ENCODE measurements around the gene NVL. TPM values are rescaled to one million over a fixed set of nuclear protein-coding genes. Genes with fewer than 3 reads are reported as not detected.

Gene NVL
- total and polyA plus RNA-seq, 9 donors, result 17.3 to 26.4 (median 21.1) TPM

- DNase-seq, result no peak
- H3K4me3 ChIP-seq (ENCODE audit: low read length), result no peak overlapping the region
- no peak overlapping the region for H3K27ac ChIP-seq (ENCODE audit: low read length)
- H3K27me3 ChIP-seq (ENCODE audit: control insufficient read depth, insufficient read depth, low read length), result no peaks in the 10 kb centered on the region
- peaks cover 20% of the 10 kb centered on the region for H3K36me3 ChIP-seq (ENCODE audit: control insufficient read depth, insufficient read depth, low read length)
- WGBS (ENCODE audit: insufficient coverage), result 100% methylated on average over 1 of the region's 3 CpGs
- no peaks in the 10 kb centered on the region for H3K9me3 ChIP-seq (replicated peaks; ENCODE audit: control insufficient read depth, low read depth, low read length)
- no peaks in the 10 kb centered on the region for H3K4me1 ChIP-seq (ENCODE audit: control insufficient read depth, insufficient read depth, low read length)
Observed at GRCh38 chr1:224266105-224266914, 63.7 kb downstream of the NVL start.

GRCh38 chr1:224264321-224264720 is 65.7 kb downstream of the NVL start:
- H3K27ac ChIP-seq (ENCODE audit: low read length), result no peak overlapping the region
- no peak overlapping the region for H3K4me3 ChIP-seq (ENCODE audit: low read length)
- H3K27me3 ChIP-seq (ENCODE audit: control insufficient read depth, insufficient read depth, low read length), result no peaks in the 10 kb centered on the region
- peaks cover 15% of the 10 kb centered on the region for H3K36me3 ChIP-seq (ENCODE audit: control insufficient read depth, insufficient read depth, low read length)
- no peaks in the 10 kb centered on the region for H3K9me3 ChIP-seq (replicated peaks; ENCODE audit: control insufficient read depth, low read depth, low read length)
- 83% methylated on average over 1 of the region's 6 CpGs for WGBS (ENCODE audit: insufficient coverage)
- DNase-seq, result no peak
- no peaks in the 10 kb centered on the region for H3K4me1 ChIP-seq (ENCODE audit: control insufficient read depth, insufficient read depth, low read length)

GRCh38 chr1:224262373-224263054 is 67.5 kb downstream of the NVL start:
- WGBS (ENCODE audit: insufficient coverage), result no CpG with 5 or more reads among the region's 2 CpGs
- Histone ChIP-seq H3K36me3 (ENCODE audit: control insufficient read depth, insufficient read depth, low read length) (peaks cover 9% of the 10 kb centered on the region), H3K27me3 (ENCODE audit: control insufficient read depth, insufficient read depth, low read length) (no peaks in the 10 kb centered on the region), H3K4me1 (ENCODE audit: control insufficient read depth, insufficient read depth, low read length) (no peaks in the 10 kb centered on the region), H3K4me3 (ENCODE audit: low read length) (no peak overlapping the region), H3K9me3 (replicated peaks; ENCODE audit: control insufficient read depth, low read depth, low read length) (no peaks in the 10 kb centered on the region), H3K27ac (ENCODE audit: low read length) (no peak overlapping the region)
- no peak for DNase-seq

- H3K4me3 ChIP-seq (ENCODE audit: low read length), result no peak overlapping the region
- no peaks in the 10 kb centered on the region for H3K27me3 ChIP-seq (ENCODE audit: control insufficient read depth, insufficient read depth, low read length)
- H3K4me1 ChIP-seq (ENCODE audit: control insufficient read depth, insufficient read depth, low read length), result no peaks in the 10 kb centered on the region
- H3K27ac ChIP-seq (ENCODE audit: low read length), result no peak overlapping the region
- H3K36me3 ChIP-seq (ENCODE audit: control insufficient read depth, insufficient read depth, low read length), result peaks cover 4% of the 10 kb centered on the region
- no peaks in the 10 kb centered on the region for H3K9me3 ChIP-seq (replicated peaks; ENCODE audit: control insufficient read depth, low read depth, low read length)
- DNase-seq, result no peak
- WGBS (ENCODE audit: insufficient coverage), result 98% methylated on average over 5 of the region's 5 CpGs
Observed at GRCh38 chr1:224259986-224260385, 70.0 kb downstream of the NVL start.

- Histone ChIP-seq H3K36me3 (ENCODE audit: control insufficient read depth, insufficient read depth, low read length) (no peaks in the 10 kb centered on the region), H3K27ac (ENCODE audit: low read length) (no peak overlapping the region), H3K9me3 (replicated peaks; ENCODE audit: control insufficient read depth, low read depth, low read length) (no peaks in the 10 kb centered on the region), H3K4me3 (ENCODE audit: low read length) (no peak overlapping the region), H3K27me3 (ENCODE audit: control insufficient read depth, insufficient read depth, low read length) (no peaks in the 10 kb centered on the region), H3K4me1 (ENCODE audit: control insufficient read depth, insufficient read depth, low read length) (no peaks in the 10 kb centered on the region)
- DNase-seq, result no peak
- no CpG with 5 or more reads among the region's 1 CpG for WGBS (ENCODE audit: insufficient coverage)
Observed at GRCh38 chr1:224258351-224258750, 71.6 kb downstream of the NVL start.

GRCh38 chr1:224256640-224257039 is 73.3 kb downstream of the NVL start:
- DNase-seq, result no peak
- Histone ChIP-seq H3K27ac (ENCODE audit: low read length) (no peak overlapping the region), H3K36me3 (ENCODE audit: control insufficient read depth, insufficient read depth, low read length) (no peaks in the 10 kb centered on the region), H3K9me3 (replicated peaks; ENCODE audit: control insufficient read depth, low read depth, low read length) (no peaks in the 10 kb centered on the region), H3K4me3 (ENCODE audit: low read length) (no peak overlapping the region), H3K27me3 (ENCODE audit: control insufficient read depth, insufficient read depth, low read length) (no peaks in the 10 kb centered on the region), H3K4me1 (ENCODE audit: control insufficient read depth, insufficient read depth, low read length) (no peaks in the 10 kb centered on the region)
- WGBS (ENCODE audit: insufficient coverage), result 53% methylated on average over 3 of the region's 3 CpGs

- WGBS (ENCODE audit: insufficient coverage), result no CpG with 5 or more reads among the region's 1 CpG
- H3K4me3 ChIP-seq (ENCODE audit: low read length), result no peak overlapping the region
Observed at GRCh38 chr1:224253721-224254120, 76.3 kb downstream of the NVL start.

GRCh38 chr1:224252479-224252878 is 77.5 kb downstream of the NVL start:
- no peaks in the 10 kb centered on the region for H3K27me3 ChIP-seq (ENCODE audit: control insufficient read depth, insufficient read depth, low read length)
- no peaks in the 10 kb centered on the region for H3K9me3 ChIP-seq (replicated peaks; ENCODE audit: control insufficient read depth, low read depth, low read length)
- H3K4me3 ChIP-seq (ENCODE audit: low read length), result no peak overlapping the region
- H3K4me1 ChIP-seq (ENCODE audit: control insufficient read depth, insufficient read depth, low read length), result no peaks in the 10 kb centered on the region
- DNase-seq, result no peak
- H3K36me3 ChIP-seq (ENCODE audit: control insufficient read depth, insufficient read depth, low read length), result peaks cover 24% of the 10 kb centered on the region
- H3K27ac ChIP-seq (ENCODE audit: low read length), result no peak overlapping the region

More at GRCh38 chr1:224253721-224254120, 76.3 kb downstream of the NVL start:
- H3K36me3 ChIP-seq (ENCODE audit: control insufficient read depth, insufficient read depth, low read length), result peaks cover 14% of the 10 kb centered on the region
- no peak overlapping the region for H3K27ac ChIP-seq (ENCODE audit: low read length)
- no peak for DNase-seq
- no peaks in the 10 kb centered on the region for H3K4me1 ChIP-seq (ENCODE audit: control insufficient read depth, insufficient read depth, low read length)
- H3K27me3 ChIP-seq (ENCODE audit: control insufficient read depth, insufficient read depth, low read length), result no peaks in the 10 kb centered on the region
- no peaks in the 10 kb centered on the region for H3K9me3 ChIP-seq (replicated peaks; ENCODE audit: control insufficient read depth, low read depth, low read length)

GRCh38 chr1:224251741-224252146 is 78.2 kb downstream of the NVL start:
- H3K27ac ChIP-seq (ENCODE audit: low read length), result peak overlapping the region; percentile 32
- DNase-seq, result peak; percentile 39
- H3K36me3 ChIP-seq (ENCODE audit: control insufficient read depth, insufficient read depth, low read length), result peaks cover 24% of the 10 kb centered on the region

GRCh38 chr1:224245188-224245587 is 84.8 kb downstream of the NVL start:
- Histone ChIP-seq H3K4me1 (ENCODE audit: control insufficient read depth, insufficient read depth, low read length) (peaks cover 5% of the 10 kb centered on the region), H3K9me3 (replicated peaks; ENCODE audit: control insufficient read depth, low read depth, low read length) (no peaks in the 10 kb centered on the region), H3K27me3 (ENCODE audit: control insufficient read depth, insufficient read depth, low read length) (no peaks in the 10 kb centered on the region), H3K4me3 (ENCODE audit: low read length) (no peak overlapping the region), H3K36me3 (ENCODE audit: control insufficient read depth, insufficient read depth, low read length) (peaks cover 24% of the 10 kb centered on the region), H3K27ac (ENCODE audit: low read length) (peak overlapping the region; percentile 76)
- peak; percentile 85 for DNase-seq
- whole genome bisulfite sequencing (ENCODE audit: insufficient coverage), result 38% methylated on average over 1 of the region's 1 CpG

More at GRCh38 chr1:224251741-224252146, 78.2 kb downstream of the NVL start:
- Histone ChIP-seq H3K4me1 (ENCODE audit: control insufficient read depth, insufficient read depth, low read length) (no peaks in the 10 kb centered on the region), H3K27me3 (ENCODE audit: control insufficient read depth, insufficient read depth, low read length) (no peaks in the 10 kb centered on the region), H3K9me3 (replicated peaks; ENCODE audit: control insufficient read depth, low read depth, low read length) (no peaks in the 10 kb centered on the region), H3K4me3 (ENCODE audit: low read length) (no peak overlapping the region)
- 49% methylated on average over 5 of the region's 5 CpGs for WGBS (ENCODE audit: insufficient coverage)

Data from muscle of leg (tissue), 11 donors.